OCI-LY7 (cell line): Measurements from ENCODE around the gene LRRC3C.

Source experiments
- EZH2phosphoT487 ChIP-seq: fragments of 200-600 bp; sonication (generic); IDR thresholded peaks from 2 replicates; pipeline ENCODE4 v1.6.1; 2018; ENCODE audit warnings: low read depth, borderline replicate concordance, mild to moderate bottlenecking, mixed run types, antibody characterized with exemption, low read length, moderate library complexity, mixed read lengths
- TF ChIP-seq, protein P1 (sequence below): fragments of 200-600 bp; sonication (generic); conservative IDR thresholded peaks from 2 replicates; pipeline ENCODE4 v1.5.1; 2014; ENCODE audit warnings: mild to moderate bottlenecking, antibody characterized with exemption, low read length, moderate library complexity, mixed read lengths

DNA sequence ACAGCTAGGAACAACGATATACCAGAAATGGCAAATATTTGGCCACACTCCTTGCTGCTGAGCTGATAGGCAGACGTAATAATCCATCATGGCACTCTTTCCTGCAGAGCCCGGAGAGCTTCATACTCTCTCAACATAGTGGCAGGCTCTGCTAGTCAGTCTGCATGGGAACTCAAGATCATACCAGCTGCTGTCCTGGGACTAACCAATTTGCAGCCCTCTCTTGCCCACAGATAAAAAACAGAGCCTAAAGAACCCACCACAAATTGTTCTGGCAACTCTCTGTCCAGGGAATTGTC lies 22.6 kb upstream of the LRRC3C start:
- TF ChIP-seq, protein P1, sequence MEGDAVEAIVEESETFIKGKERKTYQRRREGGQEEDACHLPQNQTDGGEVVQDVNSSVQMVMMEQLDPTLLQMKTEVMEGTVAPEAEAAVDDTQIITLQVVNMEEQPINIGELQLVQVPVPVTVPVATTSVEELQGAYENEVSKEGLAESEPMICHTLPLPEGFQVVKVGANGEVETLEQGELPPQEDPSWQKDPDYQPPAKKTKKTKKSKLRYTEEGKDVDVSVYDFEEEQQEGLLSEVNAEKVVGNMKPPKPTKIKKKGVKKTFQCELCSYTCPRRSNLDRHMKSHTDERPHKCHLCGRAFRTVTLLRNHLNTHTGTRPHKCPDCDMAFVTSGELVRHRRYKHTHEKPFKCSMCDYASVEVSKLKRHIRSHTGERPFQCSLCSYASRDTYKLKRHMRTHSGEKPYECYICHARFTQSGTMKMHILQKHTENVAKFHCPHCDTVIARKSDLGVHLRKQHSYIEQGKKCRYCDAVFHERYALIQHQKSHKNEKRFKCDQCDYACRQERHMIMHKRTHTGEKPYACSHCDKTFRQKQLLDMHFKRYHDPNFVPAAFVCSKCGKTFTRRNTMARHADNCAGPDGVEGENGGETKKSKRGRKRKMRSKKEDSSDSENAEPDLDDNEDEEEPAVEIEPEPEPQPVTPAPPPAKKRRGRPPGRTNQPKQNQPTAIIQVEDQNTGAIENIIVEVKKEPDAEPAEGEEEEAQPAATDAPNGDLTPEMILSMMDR: no peak
- TF ChIP-seq EZH2phosphoT487: no peak
